ENCODE results near the gene DHX9.

DNA sequence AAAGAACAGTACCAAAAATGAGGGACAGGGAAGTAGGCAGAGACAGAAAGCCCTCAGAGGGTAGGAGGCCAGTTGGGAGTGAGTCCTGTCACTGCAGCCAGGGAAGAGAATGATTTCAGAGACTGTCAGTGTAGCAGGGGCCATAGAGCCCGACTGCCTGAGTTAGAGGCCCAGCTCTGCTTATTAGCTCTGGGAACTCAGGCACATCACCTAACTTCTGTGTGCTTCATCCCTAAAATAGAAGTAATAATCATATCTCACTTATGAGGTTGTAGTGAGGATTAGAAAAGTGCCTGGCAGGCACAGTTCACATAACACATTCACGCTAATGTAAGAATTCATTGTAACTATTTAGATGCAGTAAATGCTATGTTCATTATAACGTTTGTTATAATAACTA is 31.2 kb upstream of the DHX9 start:
- no peak for TF ChIP-seq POLR2AphosphoS5 (IDR thresholded peaks at IDR 0.05; ENCODE audit: low read depth, low read length)
- TF ChIP-seq TAF1 (IDR thresholded peaks at IDR 0.05; ENCODE audit: borderline replicate concordance, insufficient read depth, low read length) = no peak
- no peak for TF ChIP-seq FOXP2 (optimal IDR thresholded peaks at IDR 0.05; ENCODE audit: borderline replicate concordance, extremely low read depth, extremely low read length, insufficient read depth)
- no peak for TF ChIP-seq REST (IDR thresholded peaks at IDR 0.05; ENCODE audit: insufficient read depth in 1 of 2, low read depth in 2 of 2, low read length in 2 of 2)
